ENCODE data around the gene CCDC177.

DNA sequence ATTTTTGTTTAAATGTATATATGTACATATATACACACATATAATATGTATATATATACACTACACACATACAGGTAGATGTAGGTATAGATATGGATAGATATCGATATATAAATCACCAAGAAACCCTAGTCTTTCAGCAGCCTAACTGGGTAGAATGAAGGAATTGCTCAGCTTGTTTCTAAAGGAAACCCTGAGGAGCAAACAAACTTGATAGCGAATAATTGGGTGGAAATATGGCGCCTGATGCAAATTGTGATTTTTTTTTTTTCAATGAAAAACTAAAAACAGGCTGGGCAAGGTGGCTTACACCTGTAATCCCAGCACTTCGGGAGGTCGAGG is 254 bp upstream of the CCDC177 start:
- TF ChIP-seq, protein P1, sequence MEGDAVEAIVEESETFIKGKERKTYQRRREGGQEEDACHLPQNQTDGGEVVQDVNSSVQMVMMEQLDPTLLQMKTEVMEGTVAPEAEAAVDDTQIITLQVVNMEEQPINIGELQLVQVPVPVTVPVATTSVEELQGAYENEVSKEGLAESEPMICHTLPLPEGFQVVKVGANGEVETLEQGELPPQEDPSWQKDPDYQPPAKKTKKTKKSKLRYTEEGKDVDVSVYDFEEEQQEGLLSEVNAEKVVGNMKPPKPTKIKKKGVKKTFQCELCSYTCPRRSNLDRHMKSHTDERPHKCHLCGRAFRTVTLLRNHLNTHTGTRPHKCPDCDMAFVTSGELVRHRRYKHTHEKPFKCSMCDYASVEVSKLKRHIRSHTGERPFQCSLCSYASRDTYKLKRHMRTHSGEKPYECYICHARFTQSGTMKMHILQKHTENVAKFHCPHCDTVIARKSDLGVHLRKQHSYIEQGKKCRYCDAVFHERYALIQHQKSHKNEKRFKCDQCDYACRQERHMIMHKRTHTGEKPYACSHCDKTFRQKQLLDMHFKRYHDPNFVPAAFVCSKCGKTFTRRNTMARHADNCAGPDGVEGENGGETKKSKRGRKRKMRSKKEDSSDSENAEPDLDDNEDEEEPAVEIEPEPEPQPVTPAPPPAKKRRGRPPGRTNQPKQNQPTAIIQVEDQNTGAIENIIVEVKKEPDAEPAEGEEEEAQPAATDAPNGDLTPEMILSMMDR (conservative IDR thresholded peaks at IDR 0.05; ENCODE audit: low read depth, low read length) = no peak; the same call in 1 of the 2 replicates
- no peak for TF ChIP-seq EZH2 (IDR thresholded peaks at IDR 0.05; ENCODE audit: borderline replicate concordance, low read depth, low read length, poor library complexity, severe bottlenecking)
